ENCODE results near the gene PRDM16. TPM values are rescaled to one million over a fixed set of nuclear protein-coding genes. Genes with fewer than 3 reads are reported as not detected.

Gene PRDM16
- total RNA-seq, 4 donors from 2014 or later = 5.9 to 41.7 (median 11.2) TPM

GRCh38 chr1:3405491-3405890 lies 336.5 kb downstream of the PRDM16 start:
- Histone ChIP-seq H3K4me1 (peaks cover 0 to 32% (median 3%) of the 10 kb centered on the region in 4 donors), H3K36me3 (peaks cover 0 to 35% (median 0%) of the 10 kb centered on the region in 3 donors), H3K4me3 (no peak overlapping the region), H3K27ac (peak overlapping the region in 1 of 4 donors; percentile 51), H3K27me3 (no peaks in the 10 kb centered on the region), H3K9me3 (no peaks in the 10 kb centered on the region)
- DNase-seq (ENCODE audit: low spot score in 2 of 2) = no peak
- 87 to 98% methylated on average over 12 to 30 of the region's 30 CpGs for WGBS, 2 donors
- TF ChIP-seq EP300 (IDR thresholded peaks at IDR 0.05) (no peak), CTCF (IDR thresholded peaks at IDR 0.05) (no peak), POLR2A (IDR thresholded peaks at IDR 0.05) (no peak)

GRCh38 chr1:3405974-3406867 lies 337.2 kb downstream of the PRDM16 start:
- WGBS, 2 donors = 75 to 79% methylated on average over 17 of the region's 17 CpGs
- DNase-seq (ENCODE audit: low spot score in 2 of 2) = no peak
- Histone ChIP-seq H3K36me3 (peaks cover 0 to 36% (median 0%) of the 10 kb centered on the region in 3 donors), H3K9me3 (no peaks in the 10 kb centered on the region), H3K27me3 (no peaks in the 10 kb centered on the region), H3K27ac (peak overlapping the region in 1 of 4 donors; percentile 51), H3K4me3 (no peak overlapping the region), H3K4me1 (peaks cover 0 to 28% (median 3%) of the 10 kb centered on the region in 4 donors)
- TF ChIP-seq POLR2A (IDR thresholded peaks at IDR 0.05) = no peak
- no peak for TF ChIP-seq EP300 (IDR thresholded peaks at IDR 0.05)
- TF ChIP-seq CTCF (IDR thresholded peaks at IDR 0.05) = no peak

GRCh38 chr1:3407021-3407420 lies 338.0 kb downstream of the PRDM16 start:
- Histone ChIP-seq H3K27ac (peak overlapping the region in 1 of 4 donors; percentile 51), H3K4me1 (peaks cover 0 to 22% (median 3%) of the 10 kb centered on the region in 4 donors), H3K36me3 (peaks cover 0 to 44% (median 0%) of the 10 kb centered on the region in 3 donors), H3K27me3 (no peaks in the 10 kb centered on the region), H3K4me3 (no peak overlapping the region), H3K9me3 (no peaks in the 10 kb centered on the region)
- DNase-seq (ENCODE audit: low spot score in 2 of 2) = no peak
- 75 to 85% methylated on average over 10 to 11 of the region's 12 CpGs for WGBS, 2 donors
- TF ChIP-seq POLR2A (IDR thresholded peaks at IDR 0.05) (no peak), EP300 (IDR thresholded peaks at IDR 0.05) (no peak), CTCF (IDR thresholded peaks at IDR 0.05) (no peak)

- Histone ChIP-seq H3K4me3 (no peak overlapping the region), H3K4me1 (peaks cover 0 to 10% (median 0%) of the 10 kb centered on the region in 4 donors), H3K27ac (peak overlapping the region in 2 of 4 donors; percentile 2 to 69), H3K36me3 (peaks cover 0 to 56% (median 0%) of the 10 kb centered on the region in 3 donors), H3K27me3 (no peaks in the 10 kb centered on the region), H3K9me3 (no peaks in the 10 kb centered on the region)
- no peak for DNase-seq (ENCODE audit: low spot score in 2 of 2)
- 87 to 91% methylated on average over 36 of the region's 36 CpGs for WGBS, 2 donors
- no peak for TF ChIP-seq POLR2A (IDR thresholded peaks at IDR 0.05)
- no peak for TF ChIP-seq EP300 (IDR thresholded peaks at IDR 0.05)
- no peak for TF ChIP-seq CTCF (IDR thresholded peaks at IDR 0.05)
These were observed 339.8 kb downstream of the PRDM16 start for GRCh38 chr1:3408751-3409266.
